GM21528 (cell line): ENCODE data around the gene CSRNP3.
"Not testable (repeated sequence)": the region's sequence is repeated elsewhere in the genome, so short reads cannot be mapped to it uniquely, and the experiment has no call there.

ENCODE experiments used
- ATAC-seq: cut with Tn5 transposase; IDR thresholded peaks from one replicate; pipeline ENCODE4 v1.9.1; 2021; ENCODE audit warnings: mild to moderate bottlenecking, moderate library complexity; ENCODE audit not compliant: unreplicated experiment, low FRiP score

The CSRNP3 gene

GRCh38 chr2:165582863-165583506 is 113.5 kb downstream of the CSRNP3 start:
- no peak for ATAC-seq

GRCh38 chr2:165584126-165584654 is 114.7 kb downstream of the CSRNP3 start:
- no peak for ATAC-seq

GRCh38 chr2:165586019-165586418 is 116.5 kb downstream of the CSRNP3 start:
- ATAC-seq = no peak

- ATAC-seq = peak; percentile 83
Measured at GRCh38 chr2:165587335-165587938, 117.9 kb downstream of the CSRNP3 start.

GRCh38 chr2:165590999-165591398 is 121.5 kb downstream of the CSRNP3 start:
- ATAC-seq = not testable (repeated sequence)

GRCh38 chr2:165593081-165593480 is 123.6 kb downstream of the CSRNP3 start:
- no peak for ATAC-seq

- no peak for ATAC-seq
Measured at GRCh38 chr2:165594231-165594934, 124.9 kb downstream of the CSRNP3 start.

GRCh38 chr2:165594935-165595255 is 125.4 kb downstream of the CSRNP3 start:
- ATAC-seq = peak; percentile 93

- no peak for ATAC-seq
Measured at GRCh38 chr2:165596788-165597187, 127.3 kb downstream of the CSRNP3 start.

GRCh38 chr2:165601065-165601830 is 131.8 kb downstream of the CSRNP3 start:
- no peak for ATAC-seq

GRCh38 chr2:165601928-165602521 is 132.5 kb downstream of the CSRNP3 start:
- ATAC-seq = no peak

- no peak for ATAC-seq
Measured at GRCh38 chr2:165609672-165610071, 140.2 kb downstream of the CSRNP3 start.

- peak; percentile 54 for ATAC-seq
Measured at GRCh38 chr2:165610591-165611029, 141.1 kb downstream of the CSRNP3 start.

- ATAC-seq = no peak
Measured at GRCh38 chr2:165617741-165618481, 148.4 kb downstream of the CSRNP3 start.

- ATAC-seq = no peak
Measured at GRCh38 chr2:165618806-165619205, 149.3 kb downstream of the CSRNP3 start.

GRCh38 chr2:165621086-165621560 is 151.6 kb downstream of the CSRNP3 start:
- ATAC-seq = no peak

- ATAC-seq = no peak
Measured at GRCh38 chr2:165623161-165623560, 153.7 kb downstream of the CSRNP3 start.

GRCh38 chr2:165623783-165624469 is 154.4 kb downstream of the CSRNP3 start:
- ATAC-seq = no peak

- no peak for ATAC-seq
Measured at GRCh38 chr2:165624470-165624800, 154.9 kb downstream of the CSRNP3 start.
